HepG2 (cell line): ENCODE results near the gene CTNNA2. TPM values are rescaled to one million over a fixed set of nuclear protein-coding genes. Genes with fewer than 3 reads are reported as not detected.

ENCODE experiments used
- ATAC-seq: fragments of 200-7000 bp; cut with Tn5 transposase; 3 replicates; pipeline ENCODE4 v1.9.1; 2020; ENCODE audit warnings: mild to moderate bottlenecking, moderate library complexity
- BruUV-seq: library from RNA; stranded (reverse); fragments of 400-500 nt; replicated peaks from 2 replicates; lab custom pipeline; 2021; lab: Mats Ljungman, UMichigan
- CTCF ChIA-PET: fragments of 300-600 bp; formaldehyde crosslinking; extraction: SDS; loops from one replicate; lab custom pipeline; 2021; ENCODE audit warnings: low total read pairs, inconsistent platforms, low intra/inter-chr PET ratio; lab: Yijun Ruan, JAX
- POLR2A ChIA-PET: fragments of 350-600 bp; sonication (Branson Sonifier 250); formaldehyde crosslinking; loops from one replicate; lab custom pipeline; 2020; ENCODE audit warnings: antibody characterized with exemption, inconsistent platforms; lab: Yijun Ruan, JAX
- DNase-seq: peaks from one replicate; pipeline ENCODE4 v3.0.0-alpha.2; 2015; ENCODE audit warnings: low spot score
- FAIRE-seq: peaks from 3 replicates; lab custom pipeline; 2011; peaks lifted over from hg19 to GRCh38; lab: Jason Lieb, UNC
- H2AFZ ChIP-seq: one replicate; pipeline ENCODE4 v1.6.1; 2011; ENCODE audit warnings: low read length, inconsistent platforms
- H3K27ac ChIP-seq: fragments of 300-600 bp; 3 replicates; pipeline ENCODE4 v1.8.0; 2011; ENCODE audit warnings: mixed run types, mild to moderate bottlenecking, mixed read lengths, low read length, inconsistent platforms; ENCODE audit not compliant: insufficient read depth; ENCODE audit errors: extremely low read length
- H3K27me3 ChIP-seq, 2 experiments: fragments of 200-600 bp in 1 of 2; 2 replicates in 1 of 2; 3 replicates in 1 of 2; pipeline versions ENCODE4 v1.6.0 to v1.8.0; 2011; ENCODE audit warnings: low read length in 2 of 2, mild to moderate bottlenecking in 2 of 2, moderate library complexity in 2 of 2, inconsistent platforms in 1 of 2; ENCODE audit not compliant: insufficient read depth in 2 of 2, control insufficient read depth in 1 of 2
- H3K36me3 ChIP-seq, 2 experiments: fragments of 200-600 bp in 1 of 2; replicated peaks in 1 of 2; 2 replicates in 1 of 2; 3 replicates in 1 of 2; pipeline versions ENCODE4 v1.5.1 to v1.8.0; 2011; ENCODE audit warnings: low read length in 2 of 2, inconsistent platforms in 1 of 2; ENCODE audit not compliant: insufficient read depth in 2 of 2, control insufficient read depth in 1 of 2
- H3K4me1 ChIP-seq: 2 replicates; pipeline ENCODE4 v1.5.1; 2012; ENCODE audit warnings: low read length, inconsistent platforms; ENCODE audit not compliant: insufficient read depth
- H3K4me2 ChIP-seq: 2 replicates; pipeline ENCODE4 v1.6.0; 2011; ENCODE audit warnings: low read depth, low read length, inconsistent platforms
- H3K4me3 ChIP-seq, 3 experiments: fragments of 200-600 bp in 1 of 3; sonication (generic), shearing (Covaris generic) in 1 of 3; replicated peaks in 1 of 3; 2 replicates each; pipeline ENCODE4 v1.5.1; 2011 to 2016; ENCODE audit warnings: low read length in 3 of 3, inconsistent platforms in 2 of 3, low read depth in 2 of 3, mild to moderate bottlenecking in 2 of 3, control low read depth in 1 of 3, mixed read lengths in 1 of 3; ENCODE audit not compliant: insufficient read depth in 1 of 3
- H3K79me2 ChIP-seq: one replicate; pipeline ENCODE4 v1.6.1; 2011; ENCODE audit warnings: low read length, inconsistent platforms; ENCODE audit not compliant: insufficient read depth
- H3K9ac ChIP-seq: 2 replicates; pipeline ENCODE4 v1.6.0; 2011; ENCODE audit warnings: mild to moderate bottlenecking, low read depth, low read length, inconsistent platforms; ENCODE audit not compliant: insufficient read depth
- H3K9me3 ChIP-seq: 2 replicates; pipeline ENCODE4 v1.5.1; 2012; ENCODE audit warnings: mild to moderate bottlenecking, low read length
- H4K20me1 ChIP-seq: 2 replicates; pipeline ENCODE4 v1.6.0; 2011; ENCODE audit warnings: inconsistent platforms, mild to moderate bottlenecking, low read length, moderate library complexity; ENCODE audit not compliant: insufficient read depth
- MAFF ChIP-seq: IDR thresholded peaks from 2 replicates; pipeline ENCODE4 v1.6.1; 2011; ENCODE audit warnings: low read depth, low read length, improper control_type of control experiment
- MAFK ChIP-seq, 2 experiments: IDR thresholded peaks in 1 of 2; conservative IDR thresholded peaks in 1 of 2; 2 replicates each; pipeline ENCODE4 v1.6.1; 2011; ENCODE audit warnings: improper control_type of control experiment in 2 of 2, low read length in 2 of 2
- SRY ChIP-seq: sonication (generic); formaldehyde crosslinking; IDR thresholded peaks from 2 replicates; pipeline ENCODE4 v1.8.0; 2022; ENCODE audit warnings: mild to moderate bottlenecking, missing genetic modification reagents
- ZNF121 ChIP-seq: sonication (generic); formaldehyde crosslinking; IDR thresholded peaks from 2 replicates; pipeline ENCODE4 v1.5.0; 2020; ENCODE audit warnings: mild to moderate bottlenecking, missing genetic modification reagents
- ZNF20 ChIP-seq: sonication (generic); formaldehyde crosslinking; IDR thresholded peaks from 2 replicates; pipeline ENCODE4 v1.4.0; 2020; ENCODE audit warnings: mild to moderate bottlenecking, moderate library complexity, missing genetic modification reagents
- ZNF337 ChIP-seq: sonication (generic); formaldehyde crosslinking; IDR thresholded peaks from 2 replicates; pipeline ENCODE4 v1.5.1; 2020; ENCODE audit warnings: missing genetic modification reagents, low read depth, mild to moderate bottlenecking, borderline replicate concordance
- WGBS: methylation state at CpG from one replicate; pipeline ENCODE4 v1.1.6; 2017; ENCODE audit warnings: low lambda C conversion rate; 5-methylcytosine and 5-hydroxymethylcytosine counted together
- in situ Hi-C: cut with HindIII; loops from 2 replicates; pipeline ENCODE4 v1.10.0; 2017; ENCODE audit warnings: low pct_unique_long_range_greater_than_20kb; ENCODE audit not compliant: extremely low pct_ligation_motif_present
- intact Hi-C: fragments of 100-400 bp; cut with micrococcal nuclease; formaldehyde crosslinking; loops from one replicate; pipeline ENCODE4 v1.10.0; 2022; ENCODE audit not compliant: unreplicated experiment
- polyA plus RNA-seq, 8 experiments: library from polyadenylated mRNA; depleted of rRNA in 3 of 8; stranded (reverse) in 7 of 8; unstranded in 1 of 8; fragments of >200 nt; fragmentation: Illumina TruSeq in 4 of 8; extraction: Trizol in 4 of 8; gene quantifications; 2 replicates each; pipeline versions ENCODE4 v1.2.1 to v1.2.3, GENCODE V29; 2011 to 2016; ENCODE audit warnings: low read depth in 4 of 8, missing spikeins in 1 of 8, mixed read lengths in 1 of 8; ENCODE audit not compliant: insufficient read depth in 1 of 8
- total RNA-seq, 5 experiments: library from RNA; depleted of rRNA; stranded (reverse); fragments of >200 nt; fragmentation: Illumina TruSeq; extraction: Trizol; gene quantifications; 2 replicates each; pipeline ENCODE4 v1.2.3, GENCODE V29; 2016; ENCODE audit warnings: low read depth in 1 of 5
- TF ChIP-seq, protein P1 (sequence below): IDR thresholded peaks from 2 replicates; pipeline ENCODE4 v1.6.1; 2016; ENCODE audit warnings: low read depth
- TF ChIP-seq, protein P2 (sequence below): sonication (generic); formaldehyde crosslinking; IDR thresholded peaks from 2 replicates; pipeline ENCODE4 v1.4.0; 2020; ENCODE audit warnings: missing genetic modification reagents, borderline replicate concordance
- TF ChIP-seq, protein P3 (sequence below): sonication (generic); formaldehyde crosslinking; IDR thresholded peaks from 2 replicates; pipeline ENCODE4 v1.8.0; 2022; ENCODE audit warnings: missing genetic modification reagents, mild to moderate bottlenecking, moderate library complexity, borderline replicate concordance

CTNNA2 gene
- total and polyA plus RNA-seq, 2 of the 13 experiments (the other 11 are each of a cell fraction or from before 2014, with no cell fraction given) = not detected

DNA sequence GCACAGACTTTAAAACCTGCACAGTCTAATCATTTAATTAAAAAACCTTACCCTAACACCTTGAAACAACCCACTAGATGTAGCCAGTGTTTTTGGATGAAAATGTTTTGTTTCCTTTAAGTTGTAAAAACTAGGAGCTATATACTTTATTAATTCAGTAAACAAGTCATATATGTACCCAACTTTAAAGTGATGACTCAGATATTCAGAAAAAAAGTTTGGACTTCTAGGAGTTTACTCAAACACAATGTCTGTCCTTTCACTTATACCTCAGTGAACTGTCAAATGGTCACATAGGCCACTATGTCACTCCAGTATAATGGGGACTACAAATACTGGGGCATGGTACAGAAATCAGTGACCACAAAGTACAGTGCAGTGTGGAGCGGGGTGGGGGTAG is 431.4 kb downstream of the CTNNA2 start:
- BruUV-seq = no TSS peak
- no peak overlapping the region for H2AFZ ChIP-seq
- H3K79me2 ChIP-seq = no peaks in the 10 kb centered on the region
- no peak overlapping the region for H3K4me3 ChIP-seq
- intact Hi-C loops = no loop called here
- DNase-seq (no peak), FAIRE-seq (no peak), ATAC-seq (no peak)
- H3K27ac ChIP-seq = no peak overlapping the region
- no peaks in the 10 kb centered on the region for H3K36me3 ChIP-seq
- H3K4me1 ChIP-seq = no peaks in the 10 kb centered on the region
- TF ChIP-seq MAFK (conservative IDR thresholded peaks at IDR 0.05 in 1 of 2, IDR thresholded peaks at IDR 0.05 in 1 of 2; ENCODE audit: low read length in 2 of 2) (peak; percentile 53 to 80), MAFF (peak; percentile 65; the same call in 1 of the 2 replicates)
- TF ChIP-seq, protein P1, sequence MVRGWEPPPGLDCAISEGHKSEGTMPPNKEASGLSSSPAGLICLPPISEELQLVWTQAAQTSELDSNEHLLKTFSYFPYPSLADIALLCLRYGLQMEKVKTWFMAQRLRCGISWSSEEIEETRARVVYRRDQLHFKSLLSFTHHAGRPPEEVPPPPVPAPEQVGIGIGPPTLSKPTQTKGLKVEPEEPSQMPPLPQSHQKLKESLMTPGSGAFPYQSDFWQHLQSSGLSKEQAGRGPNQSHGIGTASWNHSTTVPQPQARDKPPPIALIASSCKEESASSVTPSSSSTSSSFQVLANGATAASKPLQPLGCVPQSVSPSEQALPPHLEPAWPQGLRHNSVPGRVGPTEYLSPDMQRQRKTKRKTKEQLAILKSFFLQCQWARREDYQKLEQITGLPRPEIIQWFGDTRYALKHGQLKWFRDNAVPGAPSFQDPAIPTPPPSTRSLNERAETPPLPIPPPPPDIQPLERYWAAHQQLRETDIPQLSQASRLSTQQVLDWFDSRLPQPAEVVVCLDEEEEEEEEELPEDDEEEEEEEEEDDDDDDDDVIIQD (CRISPR knock-in tag) = no peak
- no peaks in the 10 kb centered on the region for H3K27me3 ChIP-seq
- no peaks in the 10 kb centered on the region for H4K20me1 ChIP-seq
- in situ Hi-C loops = no loop called here
- H3K4me2 ChIP-seq = no peak overlapping the region
- ChIA-PET CTCF (no interaction called here), POLR2A (no interaction called here)
- 4% methylated on average over 1 of the region's 1 CpG for WGBS
- H3K9ac ChIP-seq = no peak overlapping the region
- H3K9me3 ChIP-seq = no peaks in the 10 kb centered on the region

DNA sequence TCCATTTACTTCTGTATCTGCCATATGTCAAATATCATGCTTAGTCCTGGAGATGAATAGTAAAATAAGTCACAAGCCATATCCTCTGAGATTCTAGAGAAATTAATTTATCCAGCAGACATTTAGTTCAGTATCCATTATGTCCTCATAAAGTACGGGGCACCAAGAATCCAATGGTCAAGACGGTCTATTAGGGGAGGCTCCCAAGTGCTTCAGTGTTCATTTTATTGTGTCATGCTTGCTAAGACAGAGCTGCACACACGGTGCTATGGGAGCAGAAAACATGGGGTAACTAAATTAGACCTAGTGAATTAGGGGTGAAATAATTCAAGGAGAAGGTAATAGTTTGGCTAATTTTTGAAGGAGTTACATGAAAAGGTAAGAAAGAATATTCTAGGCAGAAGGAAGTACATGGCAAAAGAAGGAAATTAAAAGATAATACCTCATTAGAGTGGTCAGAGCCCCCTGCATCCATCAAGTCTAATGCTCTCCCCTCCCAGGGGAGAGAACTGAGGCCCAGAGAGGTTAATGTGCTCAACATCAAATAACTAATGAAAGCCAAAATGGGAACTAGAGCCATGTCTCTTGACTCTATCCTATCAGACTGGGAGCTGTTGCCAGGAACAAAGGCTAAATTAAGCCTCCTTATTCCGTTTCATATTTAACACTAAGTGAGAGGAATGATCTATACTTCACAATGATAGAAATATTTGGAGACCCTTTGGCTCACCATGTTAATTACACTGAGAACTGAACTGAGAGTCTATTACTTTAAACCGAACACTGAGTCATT is 433.0 kb downstream of the CTNNA2 start:
- Histone ChIP-seq H3K9me3 (no peaks in the 10 kb centered on the region), H3K27me3 (no peaks in the 10 kb centered on the region), H4K20me1 (no peaks in the 10 kb centered on the region), H3K36me3 (no peaks in the 10 kb centered on the region), H3K79me2 (no peaks in the 10 kb centered on the region), H3K4me3 (no peak overlapping the region), H3K4me2 (no peak overlapping the region), H3K27ac (no peak overlapping the region), H3K9ac (no peak overlapping the region), H3K4me1 (no peaks in the 10 kb centered on the region), H2AFZ (no peak overlapping the region)
- ChIA-PET CTCF (no interaction called here), POLR2A (no interaction called here)
- no peak for FAIRE-seq
- no peak for ATAC-seq
- intact Hi-C loops (no loop called here), in situ Hi-C loops (no loop called here)
- WGBS = 16% methylated on average over 5 of the region's 5 CpGs
- BruUV-seq = no TSS peak
- DNase-seq = no peak
- TF ChIP-seq, protein P2, sequence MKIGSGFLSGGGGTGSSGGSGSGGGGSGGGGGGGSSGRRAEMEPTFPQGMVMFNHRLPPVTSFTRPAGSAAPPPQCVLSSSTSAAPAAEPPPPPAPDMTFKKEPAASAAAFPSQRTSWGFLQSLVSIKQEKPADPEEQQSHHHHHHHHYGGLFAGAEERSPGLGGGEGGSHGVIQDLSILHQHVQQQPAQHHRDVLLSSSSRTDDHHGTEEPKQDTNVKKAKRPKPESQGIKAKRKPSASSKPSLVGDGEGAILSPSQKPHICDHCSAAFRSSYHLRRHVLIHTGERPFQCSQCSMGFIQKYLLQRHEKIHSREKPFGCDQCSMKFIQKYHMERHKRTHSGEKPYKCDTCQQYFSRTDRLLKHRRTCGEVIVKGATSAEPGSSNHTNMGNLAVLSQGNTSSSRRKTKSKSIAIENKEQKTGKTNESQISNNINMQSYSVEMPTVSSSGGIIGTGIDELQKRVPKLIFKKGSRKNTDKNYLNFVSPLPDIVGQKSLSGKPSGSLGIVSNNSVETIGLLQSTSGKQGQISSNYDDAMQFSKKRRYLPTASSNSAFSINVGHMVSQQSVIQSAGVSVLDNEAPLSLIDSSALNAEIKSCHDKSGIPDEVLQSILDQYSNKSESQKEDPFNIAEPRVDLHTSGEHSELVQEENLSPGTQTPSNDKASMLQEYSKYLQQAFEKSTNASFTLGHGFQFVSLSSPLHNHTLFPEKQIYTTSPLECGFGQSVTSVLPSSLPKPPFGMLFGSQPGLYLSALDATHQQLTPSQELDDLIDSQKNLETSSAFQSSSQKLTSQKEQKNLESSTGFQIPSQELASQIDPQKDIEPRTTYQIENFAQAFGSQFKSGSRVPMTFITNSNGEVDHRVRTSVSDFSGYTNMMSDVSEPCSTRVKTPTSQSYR (CRISPR knock-in tag) = no peak
- TF ChIP-seq ZNF20 (CRISPR knock-in tag) (no peak), SRY (CRISPR knock-in tag) (no peak), ZNF337 (CRISPR knock-in tag) (no peak), ZNF121 (CRISPR knock-in tag) (no peak)
- TF ChIP-seq, protein P3, sequence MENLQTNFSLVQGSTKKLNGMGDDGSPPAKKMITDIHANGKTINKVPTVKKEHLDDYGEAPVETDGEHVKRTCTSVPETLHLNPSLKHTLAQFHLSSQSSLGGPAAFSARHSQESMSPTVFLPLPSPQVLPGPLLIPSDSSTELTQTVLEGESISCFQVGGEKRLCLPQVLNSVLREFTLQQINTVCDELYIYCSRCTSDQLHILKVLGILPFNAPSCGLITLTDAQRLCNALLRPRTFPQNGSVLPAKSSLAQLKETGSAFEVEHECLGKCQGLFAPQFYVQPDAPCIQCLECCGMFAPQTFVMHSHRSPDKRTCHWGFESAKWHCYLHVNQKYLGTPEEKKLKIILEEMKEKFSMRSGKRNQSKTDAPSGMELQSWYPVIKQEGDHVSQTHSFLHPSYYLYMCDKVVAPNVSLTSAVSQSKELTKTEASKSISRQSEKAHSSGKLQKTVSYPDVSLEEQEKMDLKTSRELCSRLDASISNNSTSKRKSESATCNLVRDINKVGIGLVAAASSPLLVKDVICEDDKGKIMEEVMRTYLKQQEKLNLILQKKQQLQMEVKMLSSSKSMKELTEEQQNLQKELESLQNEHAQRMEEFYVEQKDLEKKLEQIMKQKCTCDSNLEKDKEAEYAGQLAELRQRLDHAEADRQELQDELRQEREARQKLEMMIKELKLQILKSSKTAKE (CRISPR knock-in tag) = no peak
